OCI-LY7 (cell line): ENCODE results near the gene PLIN1. TPM values are rescaled to one million over a fixed set of nuclear protein-coding genes. Genes with fewer than 3 reads are reported as not detected.
A peak's percentile ranks its signal among the peaks of the same experiment; 100 is the strongest.

Experiments
- BruUV-seq: library from RNA; stranded (reverse); fragments of 400-500 nt; replicated peaks from 2 replicates; lab custom pipeline; 2021; lab: Mats Ljungman, UMichigan
- CTCF ChIA-PET: fragments of 300-600 bp; sonication (Branson Sonifier 250); formaldehyde crosslinking; loops from one replicate; lab custom pipeline; 2022; ENCODE audit warnings: antibody characterized with exemption; ENCODE audit not compliant: unreplicated experiment; lab: Charles Lee
- POLR2A ChIA-PET: fragments of 300-600 bp; sonication (Branson Sonifier 250); formaldehyde crosslinking; loops from one replicate; lab custom pipeline; 2022; ENCODE audit warnings: antibody characterized with exemption; lab: Charles Lee
- DNase-seq: peaks from one replicate; pipeline ENCODE4 v3.0.0-alpha.2; 2015; ENCODE audit warnings: low spot score
- H2AFZ ChIP-seq: fragments of 200-600 bp; sonication (generic), shearing (Covaris generic); 2 replicates; pipeline ENCODE4 v1.6.1; 2014; ENCODE audit warnings: mild to moderate bottlenecking, antibody characterized with exemption, low read length, moderate library complexity
- H3K27ac ChIP-seq: fragments of 200-600 bp; sonication (generic); 2 replicates; pipeline ENCODE4 v1.5.1; 2014; ENCODE audit warnings: mixed run types, low read depth, mild to moderate bottlenecking, moderate library complexity, low read length, inconsistent platforms; ENCODE audit not compliant: poor library complexity, severe bottlenecking
- H3K36me3 ChIP-seq: fragments of 200-600 bp; sonication (generic); 2 replicates; pipeline ENCODE4 v1.6.1; 2014; ENCODE audit warnings: mild to moderate bottlenecking, antibody characterized with exemption, low read length, moderate library complexity, mixed read lengths; ENCODE audit not compliant: insufficient read depth
- H3K4me1 ChIP-seq: fragments of 200-600 bp; sonication (generic); 2 replicates; pipeline ENCODE4 v1.5.1; 2014; ENCODE audit warnings: mild to moderate bottlenecking, low read length; ENCODE audit not compliant: insufficient read depth, poor library complexity, severe bottlenecking
- H3K4me2 ChIP-seq: fragments of 200-600 bp; sonication (generic); 2 replicates; pipeline ENCODE4 v1.6.1; 2014; ENCODE audit warnings: mild to moderate bottlenecking, low read length
- H3K4me3 ChIP-seq: fragments of 200-600 bp; sonication (generic); 2 replicates; pipeline ENCODE4 v1.5.1; 2014; ENCODE audit warnings: mild to moderate bottlenecking, low read depth, low read length; ENCODE audit not compliant: poor library complexity, severe bottlenecking
- H3K79me2 ChIP-seq: fragments of 200-600 bp; sonication (generic); 2 replicates; pipeline ENCODE4 v1.6.1; 2016; ENCODE audit warnings: low read depth, mild to moderate bottlenecking, low read length, moderate library complexity, mixed read lengths; ENCODE audit not compliant: insufficient read depth
- H3K9me2 ChIP-seq: fragments of 200-600 bp; sonication (generic); 2 replicates; pipeline ENCODE4 v1.6.1; 2016; ENCODE audit warnings: mild to moderate bottlenecking, low read length, mixed read lengths; ENCODE audit not compliant: insufficient read depth
- H3K9me3 ChIP-seq: fragments of 200-600 bp; sonication (generic); 2 replicates; pipeline ENCODE4 v1.6.1; 2014; ENCODE audit warnings: mild to moderate bottlenecking, mixed run types, low read length, mixed read lengths
- H4K20me1 ChIP-seq: fragments of 200-600 bp; sonication (generic); 2 replicates; pipeline ENCODE4 v1.6.1; 2014; ENCODE audit warnings: mild to moderate bottlenecking, antibody characterized with exemption, low read length, moderate library complexity, mixed read lengths; ENCODE audit not compliant: insufficient read depth
- CTCF ChIP-seq: fragments of 200-600 bp; sonication (generic); conservative IDR thresholded peaks from 2 replicates; pipeline ENCODE4 v1.5.1; 2014; ENCODE audit warnings: mild to moderate bottlenecking, antibody characterized with exemption, low read length, moderate library complexity, mixed read lengths
- EZH2phosphoT487 ChIP-seq: fragments of 200-600 bp; sonication (generic); IDR thresholded peaks from 2 replicates; pipeline ENCODE4 v1.6.1; 2018; ENCODE audit warnings: low read depth, borderline replicate concordance, mild to moderate bottlenecking, mixed run types, antibody characterized with exemption, low read length, moderate library complexity, mixed read lengths
- intact Hi-C: fragments of 100-400 bp; cut with micrococcal nuclease; formaldehyde crosslinking; loops from one replicate; pipeline ENCODE4 v1.10.0; 2022; ENCODE audit not compliant: unreplicated experiment
- total RNA-seq, 2 experiments: library from RNA; depleted of rRNA in 1 of 2; stranded (reverse); fragments of >200 nt in 1 of 2; shearing (Covaris generic) in 1 of 2; gene quantifications; 2 replicates each; pipeline ENCODE4 v1.2.3, GENCODE V29; 2014 to 2022

The PLIN1 gene
- total RNA-seq, 2 experiments from 2014 or later, result 0.19 TPM; not detected in 1

GRCh38 chr15:89648106-89649012, 30.8 kb downstream of the PLIN1 start:
- Histone ChIP-seq H3K27ac (no peak overlapping the region), H3K4me1 (no peaks in the 10 kb centered on the region), H3K4me3 (no peak overlapping the region), H3K9me3 (no peaks in the 10 kb centered on the region), H4K20me1 (no peaks in the 10 kb centered on the region), H2AFZ (no peak overlapping the region), H3K36me3 (no peaks in the 10 kb centered on the region), H3K79me2 (no peaks in the 10 kb centered on the region), H3K4me2 (no peak overlapping the region), H3K9me2 (no peaks in the 10 kb centered on the region)
- POLR2A ChIA-PET, result no interaction called here
- DNase-seq, result no peak
- BruUV-seq, result no TSS peak
- intact Hi-C loops, result no loop called here
- CTCF ChIA-PET, result no interaction called here
- TF ChIP-seq EZH2phosphoT487 (no peak), CTCF (no peak)

GRCh38 chr15:89647191-89647851, 31.8 kb downstream of the PLIN1 start:
- no peak for TF ChIP-seq EZH2phosphoT487
- peak; percentile 88 for TF ChIP-seq CTCF
- no peak overlapping the region for H3K4me3 ChIP-seq
- H3K79me2 ChIP-seq, result no peaks in the 10 kb centered on the region
- H3K4me1 ChIP-seq, result no peaks in the 10 kb centered on the region
- POLR2A ChIA-PET, result no interaction called here
- no TSS peak for BruUV-seq
- no peaks in the 10 kb centered on the region for H3K9me2 ChIP-seq
- no peaks in the 10 kb centered on the region for H3K36me3 ChIP-seq
- CTCF ChIA-PET, result no interaction called here
- H4K20me1 ChIP-seq, result no peaks in the 10 kb centered on the region
- intact Hi-C loops, result no loop called here
- no peak overlapping the region for H3K27ac ChIP-seq
- H2AFZ ChIP-seq, result no peak overlapping the region
- no peaks in the 10 kb centered on the region for H3K9me3 ChIP-seq
- no peak overlapping the region for H3K4me2 ChIP-seq
- peak; percentile 51 for DNase-seq
